ENCODE measurements around the gene ZNF385B.

Gene ZNF385B

DNA sequence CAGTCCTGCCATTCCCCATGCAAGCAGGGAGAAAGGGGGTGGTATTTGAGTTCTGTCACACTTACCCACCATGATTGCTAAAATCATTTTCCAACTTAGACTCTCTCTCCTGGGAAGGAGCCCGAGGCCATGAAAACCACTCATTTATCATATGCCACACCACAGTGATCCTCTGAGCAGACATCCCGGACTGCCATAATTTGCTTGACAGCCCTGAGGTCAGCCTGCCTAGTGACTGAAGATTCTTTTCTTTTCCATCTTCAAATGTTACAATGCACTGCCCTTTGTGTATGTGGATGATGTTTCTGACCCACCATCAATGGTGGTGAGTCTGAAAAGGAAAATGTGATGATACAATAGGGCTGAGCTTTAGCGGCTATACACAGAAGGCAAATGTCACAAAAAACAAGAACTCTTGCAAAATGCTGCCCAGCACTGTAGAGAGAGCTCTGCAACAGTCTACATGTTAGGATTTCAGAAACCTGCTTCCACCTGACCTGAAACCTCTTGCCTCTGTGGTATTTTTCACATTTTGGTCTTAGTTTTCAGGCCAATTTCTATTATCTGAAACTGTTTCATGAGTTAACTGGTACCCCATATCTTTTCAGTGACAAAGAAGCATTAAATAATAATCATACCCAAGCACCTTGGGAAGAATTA lies 272.8 kb downstream of the ZNF385B start:
- DNase-seq (ENCODE audit: low read depth, low spot score): no peak

DNA sequence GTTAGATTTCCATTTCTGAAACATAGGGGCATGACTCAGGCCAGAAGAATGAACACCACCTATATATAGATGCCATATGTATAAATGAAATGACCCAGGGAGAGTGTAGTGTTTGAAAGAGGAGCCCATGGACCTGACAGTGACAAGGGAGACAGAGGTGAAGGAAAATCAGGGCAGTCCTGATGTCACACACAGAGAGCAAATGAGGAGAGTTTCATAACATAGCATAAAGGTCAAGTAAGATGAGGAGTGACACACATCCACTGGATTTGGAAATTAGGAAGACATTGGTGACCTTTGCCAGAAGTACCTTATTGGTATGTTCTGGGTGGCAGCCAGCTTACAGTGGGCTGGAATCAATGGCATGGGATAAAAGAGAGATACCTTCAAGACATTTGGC lies 276.7 kb downstream of the ZNF385B start:
- DNase-seq (ENCODE audit: low read depth, low spot score): no peak

DNA sequence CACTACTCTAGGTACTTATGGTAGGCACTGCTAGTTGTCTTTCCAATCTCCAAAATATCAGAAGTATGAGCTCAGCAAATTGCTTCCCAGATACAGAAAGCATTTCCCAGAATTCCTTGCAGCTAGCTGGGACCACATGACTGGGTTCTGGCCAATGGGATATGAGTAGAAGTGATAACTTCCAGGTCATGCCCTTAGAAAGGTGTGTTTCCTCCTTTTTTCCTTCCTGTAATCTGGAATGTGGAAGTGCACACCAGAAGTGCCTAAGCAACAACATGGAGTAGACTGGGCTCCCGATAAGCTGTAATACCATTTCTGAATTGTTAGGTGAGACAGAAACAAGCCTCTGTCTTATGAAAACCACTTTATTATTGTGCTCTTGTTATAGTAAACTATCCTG lies 279.8 kb downstream of the ZNF385B start:
- no peak for DNase-seq (ENCODE audit: low read depth, low spot score)

DNA sequence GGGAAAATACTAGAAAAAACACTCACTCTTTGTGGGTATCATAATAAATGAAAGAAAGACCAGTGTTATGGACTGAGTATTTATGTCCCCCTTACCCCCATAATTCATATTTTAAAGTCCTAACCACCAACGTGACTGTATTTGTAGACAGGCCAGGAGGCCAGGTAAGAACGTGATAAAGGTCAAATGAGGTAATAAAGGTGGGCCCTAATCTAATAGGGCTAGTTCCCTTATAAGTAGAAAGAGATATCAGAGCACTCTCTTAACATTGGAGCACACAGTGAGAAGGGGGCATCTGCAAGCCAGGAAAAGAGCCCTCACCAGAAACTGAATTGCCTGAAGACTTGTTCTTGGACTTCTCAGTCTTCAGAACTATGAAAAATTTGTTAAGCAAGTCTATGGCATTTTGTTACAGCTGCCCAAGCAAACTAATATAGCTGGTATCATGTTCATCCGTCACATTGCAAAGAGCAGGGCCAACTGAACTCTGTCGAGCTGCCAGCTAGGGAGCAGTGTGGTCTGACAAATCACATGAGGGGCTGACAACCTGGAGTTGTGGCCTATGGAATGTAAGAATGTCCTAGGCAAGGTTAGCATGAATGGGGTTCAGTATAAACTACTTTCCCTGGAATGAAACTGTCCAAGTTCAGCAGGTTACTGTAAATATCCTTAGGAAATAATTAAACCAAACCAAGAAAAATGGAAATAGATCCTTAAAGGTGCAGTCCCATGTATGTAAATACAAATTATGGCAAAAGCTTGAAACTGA lies 280.9 kb downstream of the ZNF385B start:
- DNase-seq (ENCODE audit: low read depth, low spot score): no peak

DNA sequence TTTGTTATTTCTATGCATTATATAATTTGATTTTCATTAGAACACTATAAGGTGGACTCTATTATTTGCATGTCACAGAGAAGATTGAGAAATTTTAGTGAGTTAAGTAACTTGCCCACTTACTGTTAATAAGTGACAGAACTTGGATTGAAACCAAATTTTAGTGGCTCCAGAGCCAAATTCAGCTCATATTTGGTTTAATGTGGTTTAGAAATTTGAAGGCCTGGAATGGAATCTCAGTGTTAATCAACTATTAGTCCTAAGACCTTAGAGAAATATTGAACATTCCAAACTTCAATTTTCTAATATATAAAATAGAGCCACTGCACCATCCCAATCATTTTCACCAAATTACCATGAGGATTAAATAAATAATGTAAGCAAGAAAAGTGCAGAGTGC lies 281.6 kb downstream of the ZNF385B start:
- DNase-seq (ENCODE audit: low read depth, low spot score): no peak

DNA sequence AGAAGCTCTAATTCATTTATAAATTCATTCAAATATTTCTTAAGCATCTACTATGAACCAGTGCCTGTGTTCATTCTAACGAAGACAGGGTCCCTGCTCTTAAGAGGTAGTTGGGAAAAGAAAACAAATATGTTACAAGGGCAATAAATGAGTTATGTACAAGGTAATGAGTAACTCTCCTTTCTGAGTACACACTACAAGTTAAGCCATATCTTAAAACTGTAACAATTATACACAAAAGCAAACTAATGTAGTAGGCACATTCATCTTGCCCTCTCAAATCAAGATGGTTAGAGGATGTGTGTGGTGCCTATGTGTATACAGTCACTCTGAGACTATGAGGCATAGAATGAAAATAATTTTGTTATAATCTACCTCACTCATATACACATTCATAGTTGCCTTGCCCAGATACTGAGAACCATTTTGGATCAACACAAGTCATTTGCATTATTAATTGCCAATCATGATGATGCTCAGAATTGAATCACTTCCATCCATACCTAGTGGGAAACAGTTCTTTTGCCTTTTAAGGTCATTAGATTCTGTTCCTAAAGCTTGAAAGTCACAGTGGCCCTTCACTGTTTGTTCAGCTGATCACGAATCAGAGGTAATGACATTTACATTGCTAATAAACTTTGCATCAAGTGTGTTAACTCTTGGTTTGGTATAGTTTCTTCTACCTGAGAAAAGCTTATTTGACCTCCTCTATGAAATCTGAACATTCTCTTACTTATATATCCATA lies 283.1 kb downstream of the ZNF385B start:
- no peak for DNase-seq (ENCODE audit: low read depth, low spot score)

DNA sequence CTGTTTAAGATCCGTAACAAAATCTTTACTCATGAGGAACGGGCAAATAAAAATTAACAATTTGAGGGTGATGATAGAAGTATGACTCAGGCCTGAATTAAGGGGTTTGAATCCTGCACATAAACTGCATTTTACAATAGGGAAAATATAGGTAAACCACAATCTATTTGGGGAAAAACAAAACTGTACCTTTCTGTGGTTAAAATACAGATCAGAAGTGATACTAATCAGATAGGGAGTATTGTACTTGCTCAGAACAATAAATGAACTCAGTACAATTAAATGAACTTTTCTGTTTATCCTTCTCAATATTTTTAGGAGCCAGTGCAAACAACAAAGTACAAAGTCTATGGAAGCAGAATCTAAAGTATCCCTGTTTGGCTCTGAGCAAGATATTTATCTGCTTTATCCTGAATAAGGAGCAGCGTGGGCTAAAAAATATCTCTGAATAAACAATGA lies 287.3 kb downstream of the ZNF385B start:
- DNase-seq (ENCODE audit: low read depth, low spot score): no peak

DNA sequence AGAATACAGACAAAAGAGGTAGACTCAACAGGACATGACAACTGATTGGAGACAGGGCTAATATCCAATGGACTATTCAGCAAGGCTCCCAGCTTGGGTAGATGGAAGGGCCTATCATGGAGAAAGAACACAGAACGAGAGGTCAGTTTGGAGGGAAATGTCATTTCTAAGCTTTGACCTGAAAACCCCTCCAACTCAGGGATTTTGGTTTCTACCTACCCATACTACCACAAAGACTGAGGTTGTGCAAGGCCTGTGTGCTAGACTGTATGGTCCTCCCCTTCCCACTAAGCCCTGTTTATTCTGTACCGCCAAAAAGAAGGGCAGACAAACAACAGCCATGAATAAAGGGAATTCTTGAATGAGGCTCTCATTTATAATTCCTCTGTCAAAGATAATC lies 288.9 kb downstream of the ZNF385B start:
- DNase-seq (ENCODE audit: low read depth, low spot score): no peak

DNA sequence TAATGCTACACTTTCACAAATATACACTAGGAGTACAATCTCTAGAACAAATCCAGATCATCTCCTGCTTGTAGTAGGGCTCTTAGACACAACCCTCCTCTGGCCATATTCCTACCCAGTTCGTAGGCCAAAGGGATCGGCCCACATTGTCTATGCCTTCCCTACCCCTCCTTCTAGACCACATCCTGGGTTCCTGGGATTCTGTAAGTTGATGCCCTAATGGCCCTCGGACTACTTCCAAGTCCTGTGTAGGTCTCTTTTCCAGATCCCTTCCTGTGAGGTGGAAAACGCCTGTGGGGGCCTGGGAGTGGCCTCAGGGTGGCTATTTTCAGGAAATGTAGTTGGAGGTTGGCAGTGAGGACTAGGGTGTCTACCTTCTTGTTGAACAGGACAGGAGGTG lies 289.7 kb downstream of the ZNF385B start:
- DNase-seq (ENCODE audit: low read depth, low spot score): no peak

DNA sequence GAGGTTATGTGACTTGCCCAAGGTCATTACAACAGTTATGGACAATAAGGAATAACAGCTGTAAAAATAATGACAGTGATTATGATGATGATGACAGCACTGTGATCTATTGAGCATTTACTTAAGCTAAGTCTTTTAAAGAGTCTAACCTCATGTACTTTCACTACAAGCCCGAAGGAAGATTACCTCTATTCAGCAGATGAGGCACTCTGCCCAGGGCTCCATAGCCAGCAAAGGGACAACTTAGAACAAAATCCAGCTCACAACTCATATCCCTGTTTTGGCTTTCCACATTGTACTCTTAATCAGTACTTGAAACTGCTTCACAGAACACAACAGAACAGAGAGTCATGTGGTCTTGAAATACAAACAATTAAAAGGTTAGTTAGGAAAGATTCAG lies 290.2 kb downstream of the ZNF385B start:
- no peak for DNase-seq (ENCODE audit: low read depth, low spot score)

DNA sequence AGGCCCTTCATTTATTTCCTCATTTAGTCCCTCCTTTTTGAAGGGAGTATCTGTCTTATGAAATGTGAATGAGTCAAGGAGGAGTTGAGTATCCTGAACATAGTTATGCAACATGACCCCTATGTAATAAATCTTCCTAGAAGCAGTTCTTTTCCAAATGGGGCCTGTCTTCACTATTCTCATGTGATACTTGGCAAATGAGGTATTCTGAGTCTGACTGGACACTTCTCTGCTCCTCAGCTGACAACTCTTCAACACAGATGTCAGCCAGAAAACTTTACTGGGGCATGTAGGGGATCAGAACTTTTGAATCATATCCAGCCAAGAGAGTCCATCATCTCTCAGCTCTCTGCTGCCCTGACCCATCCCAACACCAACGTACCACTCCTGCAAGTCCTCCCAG lies 291.6 kb downstream of the ZNF385B start:
- DNase-seq (ENCODE audit: low read depth, low spot score): no peak

DNA sequence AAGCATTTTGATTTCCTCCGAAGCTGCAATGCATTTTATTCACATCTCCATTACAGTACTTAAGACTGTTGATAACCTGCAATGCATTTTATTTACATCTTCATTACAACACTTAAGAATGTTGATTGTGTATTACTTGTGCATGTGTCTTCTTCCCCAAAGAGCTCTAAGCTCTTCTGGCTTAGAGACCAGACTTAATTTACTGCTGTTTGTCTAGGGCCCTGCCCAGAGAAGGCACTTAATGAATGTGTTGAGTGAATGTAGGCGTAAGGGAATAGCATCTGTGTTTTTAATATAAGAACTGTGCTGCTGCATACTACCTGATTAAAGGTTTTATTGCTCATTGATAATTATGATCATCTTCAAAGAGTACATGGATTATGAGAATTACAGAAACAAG lies 295.6 kb downstream of the ZNF385B start:
- no peak for DNase-seq (ENCODE audit: low read depth, low spot score)

DNA sequence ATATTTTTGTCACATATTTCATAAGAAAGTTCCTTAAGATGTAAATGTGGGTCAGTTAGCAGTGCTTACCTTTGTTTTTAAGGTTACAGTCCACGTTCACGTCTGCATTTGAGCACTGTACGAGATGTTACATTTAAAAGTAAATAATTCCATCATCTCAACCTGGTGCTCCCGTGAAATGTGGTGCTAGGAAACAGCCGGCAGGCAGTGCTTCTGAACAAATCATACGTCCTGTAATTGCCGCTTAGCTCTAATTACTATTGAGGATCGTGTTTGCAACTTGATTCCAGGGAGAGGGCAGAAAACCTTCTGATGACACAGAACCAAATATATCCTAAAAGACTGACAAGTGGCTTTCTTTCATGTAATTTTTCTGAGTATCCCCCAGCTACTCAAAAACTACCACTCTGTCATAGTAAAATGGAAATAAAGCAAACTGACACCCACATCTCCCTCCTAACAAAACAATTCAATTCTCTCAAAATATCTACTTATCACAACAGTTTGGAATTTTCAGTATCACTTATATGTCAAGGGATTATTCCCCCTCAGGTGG lies 299.0 kb downstream of the ZNF385B start:
- no peak for DNase-seq (ENCODE audit: low read depth, low spot score)

DNA sequence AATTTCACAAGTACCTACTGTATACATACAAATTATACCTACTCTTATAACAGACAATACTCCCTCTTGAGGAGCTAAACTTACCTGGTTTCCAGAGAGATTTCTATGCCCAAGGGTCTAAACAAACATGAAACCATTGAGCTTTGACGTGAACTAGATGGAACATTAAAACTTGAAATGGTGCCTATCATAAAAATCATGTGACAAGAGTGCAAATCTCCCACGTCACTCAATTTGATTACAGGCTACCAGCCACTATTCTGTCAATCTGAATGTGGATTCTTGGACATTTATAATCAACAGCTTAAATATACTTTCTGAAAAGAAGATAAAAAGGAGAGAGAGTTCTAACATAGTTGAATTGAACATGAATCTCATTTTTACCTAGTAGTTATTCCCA lies 299.7 kb downstream of the ZNF385B start:
- no peak for DNase-seq (ENCODE audit: low read depth, low spot score)

DNA sequence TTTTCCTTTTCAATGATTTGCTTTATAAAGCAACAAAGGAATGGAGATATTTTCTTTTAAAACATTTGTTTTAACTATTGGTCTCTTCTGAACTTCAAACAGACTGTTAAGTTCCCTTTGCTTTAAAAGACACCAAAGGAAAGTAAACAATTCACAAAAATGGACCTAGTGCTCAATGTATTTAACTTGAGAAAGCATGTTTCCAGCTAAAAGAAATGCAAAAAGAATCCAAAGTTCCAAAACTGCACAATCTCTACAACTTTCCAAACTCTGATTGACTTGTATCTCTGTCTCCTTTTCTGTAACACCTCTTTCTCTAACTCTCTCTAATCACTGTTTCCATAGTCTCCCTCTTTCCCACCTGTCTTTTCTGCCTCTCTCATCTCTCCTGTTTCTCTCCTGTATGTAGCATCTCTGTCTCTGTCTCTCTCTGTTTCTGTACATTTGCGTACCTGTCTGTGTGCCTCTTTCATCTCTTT lies 301.1 kb downstream of the ZNF385B start:
- no peak for DNase-seq (ENCODE audit: low read depth, low spot score)

DNA sequence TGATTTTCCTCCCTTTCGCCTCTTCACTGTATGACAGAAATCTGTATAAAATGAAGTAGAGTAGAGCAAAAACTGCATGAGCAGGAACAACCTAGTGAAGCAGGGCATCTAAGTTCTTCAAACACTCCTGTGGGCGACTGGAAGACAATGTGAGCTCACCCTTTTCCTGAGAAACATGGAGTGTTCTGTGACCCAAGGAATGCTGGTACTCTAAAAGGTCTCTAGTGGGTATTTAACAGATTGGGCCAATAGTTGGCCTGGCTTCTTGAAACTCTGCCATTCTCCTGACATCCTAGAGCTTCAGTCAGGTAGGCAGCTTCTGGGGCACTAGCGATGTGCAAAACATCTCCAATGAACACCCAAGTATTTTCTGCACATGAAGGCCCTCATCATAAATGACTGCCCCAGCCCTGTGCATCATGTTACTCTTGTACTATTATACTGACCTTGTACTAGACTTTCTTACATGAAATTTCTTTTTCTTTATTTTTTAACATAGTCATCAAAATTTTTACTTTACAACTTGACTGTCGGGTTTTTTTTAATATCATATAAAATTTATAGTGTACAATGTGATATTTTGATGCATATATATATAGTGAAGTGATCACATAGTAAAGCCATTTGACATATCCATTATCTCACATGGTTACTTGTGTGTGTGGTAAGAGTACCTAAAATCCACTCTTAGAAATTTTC lies 302.2 kb downstream of the ZNF385B start:
- DNase-seq (ENCODE audit: low read depth, low spot score): no peak

DNA sequence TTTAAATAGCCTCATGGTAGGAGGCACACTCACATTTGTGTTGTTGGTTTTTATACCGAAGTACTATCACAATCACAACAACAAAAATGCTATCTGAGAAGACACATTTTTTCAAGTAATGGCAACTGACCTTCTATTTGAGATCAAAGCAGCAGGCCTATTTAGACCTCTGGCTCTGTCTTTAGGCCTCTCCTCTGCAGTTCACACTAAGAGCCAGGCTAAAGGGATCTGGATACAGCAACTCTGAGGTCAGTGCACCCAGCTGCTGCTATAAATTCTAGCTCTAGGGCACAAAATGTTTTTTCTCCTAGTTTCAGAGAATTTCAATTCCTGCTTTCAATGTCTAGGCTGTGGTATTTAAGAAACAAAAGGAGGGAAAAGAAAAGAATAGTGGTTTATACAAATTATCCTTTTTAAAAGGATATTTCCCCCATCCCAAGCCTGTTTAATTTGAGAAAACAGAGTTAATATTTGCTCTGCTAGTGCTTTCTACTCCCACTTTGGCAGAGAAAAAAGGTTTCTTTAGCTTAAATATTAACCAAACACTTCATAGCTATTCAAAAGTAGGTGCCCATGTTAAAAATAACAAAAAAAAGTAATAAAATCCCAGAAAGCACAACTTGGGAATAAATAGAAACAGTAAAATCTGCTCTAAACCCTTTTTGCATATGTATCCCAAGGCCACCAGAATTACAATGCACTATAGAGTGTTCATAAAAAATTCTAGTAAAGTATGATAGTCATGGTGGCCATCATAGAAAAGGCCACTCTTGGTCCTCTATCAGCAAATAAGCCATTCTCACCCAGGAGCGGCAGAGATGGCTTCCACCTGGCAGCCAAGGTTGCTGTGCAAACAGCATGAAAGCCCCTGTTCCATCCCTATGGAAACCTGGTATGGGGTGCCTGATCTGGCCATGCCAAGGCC lies 303.1 kb downstream of the ZNF385B start:
- DNase-seq (ENCODE audit: low read depth, low spot score): no peak

DNA sequence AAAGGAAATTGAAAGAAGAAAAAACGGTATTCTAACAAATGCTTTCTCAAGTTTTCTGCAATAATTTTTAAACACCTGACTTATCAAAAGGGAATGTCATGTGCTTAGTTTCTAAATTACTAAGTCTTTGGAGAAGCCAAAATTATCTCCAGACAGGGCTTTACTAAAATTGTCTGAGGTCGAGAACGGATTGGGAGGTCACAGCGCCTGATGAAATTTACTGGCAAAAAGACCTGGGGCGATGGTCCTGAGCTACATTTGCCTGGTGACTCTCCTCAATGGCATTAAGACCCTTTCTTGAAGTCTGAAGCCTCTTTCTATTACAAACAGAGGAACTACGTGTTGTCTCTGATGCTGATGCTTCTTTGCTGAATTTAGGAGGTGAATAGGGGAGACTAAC lies 305.0 kb downstream of the ZNF385B start:
- no peak for DNase-seq (ENCODE audit: low read depth, low spot score)

DNA sequence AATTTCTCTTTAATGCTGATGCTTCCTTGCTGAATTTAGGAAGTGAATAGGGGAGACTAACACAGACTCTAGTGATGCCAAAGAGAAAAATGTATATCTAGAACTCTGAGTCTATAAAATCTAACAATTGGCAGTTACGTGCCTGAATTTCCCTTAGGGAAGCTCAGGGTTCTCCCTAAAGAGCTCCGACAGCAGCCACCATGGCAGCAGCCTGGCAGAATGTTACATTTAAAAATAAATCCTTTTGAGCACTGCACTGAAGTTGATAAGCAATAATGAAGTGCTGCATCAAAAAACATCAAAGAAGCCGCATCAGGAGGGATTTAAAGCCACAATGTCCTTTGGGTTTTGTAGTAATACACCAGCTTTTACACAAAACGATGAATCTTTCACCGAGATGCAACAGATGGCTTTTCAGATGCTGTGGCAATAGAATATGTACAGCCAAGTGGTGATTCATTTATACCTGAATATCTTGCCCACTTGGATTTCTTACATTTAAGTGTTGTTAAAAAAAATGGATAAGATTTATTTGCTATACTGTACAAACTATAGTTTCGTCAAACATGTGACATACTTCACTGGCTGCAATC lies 305.6 kb downstream of the ZNF385B start:
- DNase-seq (ENCODE audit: low read depth, low spot score): no peak

Measured in smooth muscle cell of the brain vasculature (primary cell).